Anterior cingulate cortex (tissue), 58 donors: ENCODE results near the gene CDC6.
"Not testable (repeated sequence)": the region's sequence is repeated elsewhere in the genome, so short reads cannot be mapped to it uniquely, and the experiment has no call there.

Experiments used
- DNase-seq, 58 donors: peaks; one replicate each; lab custom pipeline; 2025; lab: John Stamatoyannopoulos, UW

Gene CDC6

GRCh38 chr17:40286473-40286872, 1.2 kb upstream of the CDC6 start:
- DNase-seq = no peak

DNA sequence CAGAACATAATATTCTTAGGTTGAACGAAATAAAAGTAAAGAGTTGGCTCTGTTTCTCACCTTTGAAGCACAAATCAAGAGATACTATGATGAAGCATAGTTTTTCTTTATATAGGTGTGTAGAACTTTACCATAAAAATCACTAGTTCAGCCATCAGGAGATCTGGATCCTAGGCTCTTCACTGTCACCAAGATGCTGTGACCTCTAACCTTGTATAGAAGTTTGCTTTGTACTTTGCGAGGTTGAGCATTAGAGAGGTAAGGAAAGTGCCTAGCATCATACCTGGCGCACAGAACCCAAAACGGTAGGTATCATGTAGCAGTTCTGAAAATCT, 553 bp upstream of the CDC6 start:
- DNase-seq = no peak

- peak in 13 of 58 donors; percentile 12 to 68 (median 35) for DNase-seq
These were observed 3.1 kb downstream of the CDC6 start for GRCh38 chr17:40290629-40291280.

- no peak for DNase-seq
These were observed 3.6 kb downstream of the CDC6 start for GRCh38 chr17:40291281-40291664.

- DNase-seq = no peak
These were observed 5.7 kb downstream of the CDC6 start for GRCh38 chr17:40293363-40293762.

GRCh38 chr17:40295488-40296436, 8.1 kb downstream of the CDC6 start:
- no peak for DNase-seq

- no peak for DNase-seq
These were observed 9.8 kb downstream of the CDC6 start for GRCh38 chr17:40297511-40297910.

DNA sequence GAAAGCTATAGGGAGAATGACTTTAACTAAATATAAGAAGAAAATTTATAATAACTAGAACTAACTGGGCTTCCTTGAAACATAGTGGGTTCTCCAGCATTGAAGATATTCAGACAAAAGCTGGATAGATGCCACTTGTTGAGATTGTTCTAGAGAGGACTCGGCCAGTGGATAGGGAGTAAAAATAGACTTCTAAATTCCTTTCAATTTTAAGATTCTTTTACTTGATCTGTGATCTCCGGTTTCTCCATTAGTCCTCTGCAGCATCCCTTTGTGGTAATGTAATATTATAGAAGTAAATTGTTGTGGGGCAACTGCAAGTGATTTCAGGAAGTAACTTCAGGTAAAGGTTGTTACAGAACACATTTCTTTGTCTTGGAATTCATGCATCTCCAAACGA, 11.0 kb downstream of the CDC6 start:
- DNase-seq = no peak

DNA sequence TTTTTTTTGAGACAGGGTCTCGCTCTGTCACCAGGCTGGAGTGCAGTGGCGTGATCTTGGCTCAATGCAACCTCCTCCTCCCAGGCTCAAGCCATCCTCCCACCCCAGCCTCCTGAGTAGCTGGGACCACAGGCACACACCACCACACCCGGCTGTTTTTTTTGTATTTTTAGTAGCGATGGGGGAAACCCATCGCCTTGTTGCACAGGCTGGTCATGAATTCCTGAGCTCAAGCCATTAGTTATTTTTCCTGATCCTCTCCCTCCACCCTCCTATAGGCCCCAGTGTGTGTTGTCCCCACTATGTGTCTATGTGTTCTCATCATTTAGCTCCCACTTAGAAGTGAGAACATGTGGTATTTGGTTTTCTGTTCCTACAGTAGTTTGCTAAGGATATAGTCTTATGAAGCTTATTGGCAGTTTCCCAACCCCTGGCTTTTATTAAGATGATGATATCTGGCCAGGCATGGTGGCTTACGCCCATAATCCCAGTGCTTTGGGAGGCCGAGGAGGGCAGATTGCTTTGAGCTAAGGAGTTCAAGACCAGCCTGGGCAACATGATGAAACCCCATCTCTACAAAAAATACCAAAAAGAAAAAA, 11.6 kb downstream of the CDC6 start:
- DNase-seq = not testable (repeated sequence)

DNA sequence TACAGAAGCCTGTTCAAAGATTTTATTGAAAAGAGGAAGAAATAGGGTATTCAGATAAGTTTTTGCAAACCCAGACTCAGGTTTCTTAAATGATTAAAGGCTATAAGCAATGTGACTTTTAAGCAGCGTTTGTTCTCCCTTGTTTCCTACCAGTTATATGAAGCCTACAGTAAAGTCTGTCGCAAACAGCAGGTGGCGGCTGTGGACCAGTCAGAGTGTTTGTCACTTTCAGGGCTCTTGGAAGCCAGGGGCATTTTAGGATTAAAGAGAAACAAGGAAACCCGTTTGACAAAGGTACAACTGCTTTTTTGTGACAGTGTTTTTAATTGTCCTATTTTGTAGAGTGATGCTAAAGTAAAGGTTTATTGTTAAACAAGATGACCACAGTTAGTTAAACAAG, 13.6 kb downstream of the CDC6 start:
- no peak for DNase-seq

- peak in 12 of 58 donors; percentile 17 to 63 (median 31) for DNase-seq
These were observed 15.5 kb downstream of the CDC6 start for GRCh38 chr17:40303009-40303657.

GRCh38 chr17:40303708-40304551, 16.3 kb downstream of the CDC6 start:
- DNase-seq = peak in 1 of 58 donors; percentile 14

- DNase-seq = not testable (repeated sequence)
These were observed 16.8 kb downstream of the CDC6 start for GRCh38 chr17:40304552-40304863.

DNA sequence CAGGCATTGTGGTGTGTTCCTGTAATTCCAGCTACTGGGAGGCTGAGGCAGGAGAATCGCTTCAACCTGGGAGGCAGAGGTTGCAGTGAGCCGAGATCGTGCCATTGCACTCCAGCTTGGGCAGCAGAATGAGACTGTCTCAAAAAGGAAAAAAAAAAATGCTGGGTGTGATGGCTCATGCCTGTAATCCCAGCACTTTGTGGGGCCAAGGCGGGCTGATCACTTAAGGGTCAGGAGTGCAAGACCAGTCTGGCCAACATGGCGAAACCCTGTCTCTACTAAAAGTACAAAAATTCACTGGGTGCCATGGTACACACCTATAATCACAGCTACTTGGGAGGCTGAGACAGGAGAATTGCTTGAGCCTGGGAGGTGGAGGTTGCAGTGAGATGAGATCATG, 17.2 kb downstream of the CDC6 start:
- not testable (repeated sequence) for DNase-seq

DNA sequence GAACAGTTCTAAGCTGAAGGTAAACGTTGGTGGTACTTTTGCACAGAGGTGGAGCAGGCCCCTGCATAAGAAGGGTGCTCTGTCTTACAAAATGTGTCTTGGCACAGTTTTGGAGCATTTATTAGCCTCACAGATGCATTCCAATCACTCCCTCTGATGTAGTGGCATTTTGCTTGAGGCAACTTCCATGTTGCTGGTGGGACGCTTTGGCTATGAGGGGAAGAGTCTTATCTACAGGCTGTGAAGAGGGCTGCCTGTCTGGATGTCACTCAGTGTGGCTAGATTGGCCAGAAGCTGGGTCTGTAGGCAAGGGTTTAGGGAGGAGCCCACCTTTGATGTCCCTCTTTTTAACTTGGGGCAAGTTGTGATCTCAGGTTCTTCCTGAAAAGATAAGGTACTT, 18.7 kb downstream of the CDC6 start:
- no peak for DNase-seq

GRCh38 chr17:40307001-40307730, 19.5 kb downstream of the CDC6 start:
- no peak for DNase-seq

GRCh38 chr17:40307740-40308239, 20.1 kb downstream of the CDC6 start:
- no peak for DNase-seq

GRCh38 chr17:40309031-40309948, 21.6 kb downstream of the CDC6 start, which contains the start of gene RARA:
Gene RARA, plus strand, starts transcription at chr17:40309180. Its CDS starts 22,039 bp downstream, at chr17:40331219.
- DNase-seq = peak in 33 of 58 donors; percentile 18 to 74 (median 47)
